T-helper 1 cell treated with Interleukin-12 subunit alpha and Interleukin-12 subunit beta and Interleukin-4 antibody, amounts not matched to agents 30 μg/mL and 1 μg/mL, for 36 hours (primary cell): ENCODE results near the gene TENM4.

Experiments used
- H3K27ac Mint-ChIP-seq: one replicate; pipeline ENCODE4 v1.8.0; 2021; ENCODE audit warnings: mild to moderate bottlenecking, mixed read lengths
- H3K27me3 Mint-ChIP-seq: one replicate; pipeline ENCODE4 v1.8.0; 2021; ENCODE audit warnings: low read depth, mixed read lengths
- H3K36me3 Mint-ChIP-seq: one replicate; pipeline ENCODE4 v1.8.0; 2021; ENCODE audit warnings: low read depth, mixed read lengths
- H3K4me1 Mint-ChIP-seq: one replicate; pipeline ENCODE4 v1.8.0; 2021; ENCODE audit warnings: low read depth, mixed read lengths
- H3K4me3 Mint-ChIP-seq: one replicate; pipeline ENCODE4 v1.8.0; 2021; ENCODE audit warnings: mild to moderate bottlenecking, moderate library complexity, mixed read lengths
- H3K9me3 Mint-ChIP-seq: one replicate; pipeline ENCODE4 v1.8.0; 2021; ENCODE audit warnings: mixed read lengths

Gene TENM4

GRCh38 chr11:78931891-78932290, 508.9 kb downstream of the TENM4 start:
- no peaks in the 10 kb centered on the region for H3K4me1 Mint-ChIP-seq
- H3K4me3 Mint-ChIP-seq: no peak overlapping the region
- peaks cover 9% of the 10 kb centered on the region for H3K27me3 Mint-ChIP-seq
- H3K9me3 Mint-ChIP-seq: no peaks in the 10 kb centered on the region
- no peak overlapping the region for H3K27ac Mint-ChIP-seq
- no peaks in the 10 kb centered on the region for H3K36me3 Mint-ChIP-seq

- H3K27ac Mint-ChIP-seq: no peak overlapping the region
- no peaks in the 10 kb centered on the region for H3K9me3 Mint-ChIP-seq
- H3K36me3 Mint-ChIP-seq: no peaks in the 10 kb centered on the region
- peaks cover 4% of the 10 kb centered on the region for H3K27me3 Mint-ChIP-seq
- no peaks in the 10 kb centered on the region for H3K4me1 Mint-ChIP-seq
- H3K4me3 Mint-ChIP-seq: no peak overlapping the region
Measured at GRCh38 chr11:78930810-78931523, 509.9 kb downstream of the TENM4 start.

GRCh38 chr11:78929906-78930220, 511.0 kb downstream of the TENM4 start:
- peaks cover 10% of the 10 kb centered on the region for H3K27me3 Mint-ChIP-seq
- H3K36me3 Mint-ChIP-seq: no peaks in the 10 kb centered on the region
- no peaks in the 10 kb centered on the region for H3K4me1 Mint-ChIP-seq
- H3K9me3 Mint-ChIP-seq: no peaks in the 10 kb centered on the region
- no peak overlapping the region for H3K27ac Mint-ChIP-seq
- no peak overlapping the region for H3K4me3 Mint-ChIP-seq

DNA sequence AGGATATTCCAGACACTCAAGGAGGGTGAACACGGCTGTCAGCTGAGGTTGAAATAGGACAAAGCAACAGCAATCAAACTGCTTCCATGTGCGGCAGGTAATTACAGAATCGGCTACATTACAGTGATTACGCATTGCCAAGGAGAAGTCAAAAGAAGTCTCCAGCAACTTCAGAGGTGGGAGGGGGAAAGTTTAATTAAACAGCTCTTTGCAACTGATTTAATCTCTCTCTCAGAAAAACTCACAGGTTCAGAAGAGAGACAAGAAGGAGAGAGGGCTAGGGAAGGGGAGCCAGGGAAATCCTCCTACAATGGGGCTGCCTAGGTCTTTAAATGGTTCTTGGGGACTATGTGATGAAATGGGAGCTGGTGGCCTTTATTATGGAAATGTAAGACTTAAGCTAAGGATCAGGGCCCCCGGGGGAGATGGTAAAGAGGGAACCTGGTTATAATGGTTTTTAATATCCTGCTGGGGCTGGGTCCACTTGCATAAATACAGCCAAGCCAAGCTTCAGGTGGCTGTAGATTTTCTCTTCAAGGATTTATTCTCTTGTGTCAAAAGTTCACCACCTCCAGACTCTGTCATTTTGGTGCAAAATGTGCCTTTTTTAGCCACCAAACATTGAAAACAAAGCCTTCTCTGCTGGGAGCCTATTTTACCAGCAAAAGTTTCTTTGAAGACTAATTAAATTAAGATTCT, 511.5 kb downstream of the TENM4 start:
- Mint-ChIP-seq H3K27me3 (peaks cover 11% of the 10 kb centered on the region), H3K9me3 (no peaks in the 10 kb centered on the region), H3K4me3 (no peak overlapping the region), H3K27ac (no peak overlapping the region), H3K36me3 (no peaks in the 10 kb centered on the region), H3K4me1 (no peaks in the 10 kb centered on the region)

DNA sequence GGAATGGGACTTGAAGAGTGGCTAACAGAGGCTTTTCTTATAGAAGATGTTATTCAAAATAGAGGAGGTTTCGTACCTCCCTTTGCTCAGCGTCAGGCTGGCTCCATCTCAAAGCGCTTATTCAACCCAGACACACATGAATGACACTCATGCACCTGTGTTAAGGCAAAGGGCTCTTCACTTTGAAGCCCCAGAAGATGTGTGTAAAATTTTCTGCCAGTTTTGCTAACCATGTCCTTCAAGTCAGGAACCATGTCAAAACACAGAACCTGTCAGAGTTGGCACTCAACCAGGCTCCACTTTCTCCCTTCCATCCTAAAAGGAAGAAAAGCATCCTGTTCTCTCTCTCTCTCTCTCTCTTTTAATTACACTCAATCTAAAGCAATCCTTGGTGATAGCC, 513.3 kb downstream of the TENM4 start:
- no peaks in the 10 kb centered on the region for H3K36me3 Mint-ChIP-seq
- H3K4me1 Mint-ChIP-seq: no peaks in the 10 kb centered on the region
- H3K27me3 Mint-ChIP-seq: peaks cover 11% of the 10 kb centered on the region
- H3K9me3 Mint-ChIP-seq: no peaks in the 10 kb centered on the region
- H3K4me3 Mint-ChIP-seq: no peak overlapping the region
- H3K27ac Mint-ChIP-seq: no peak overlapping the region

- Mint-ChIP-seq H3K4me3 (no peak overlapping the region), H3K36me3 (no peaks in the 10 kb centered on the region), H3K27me3 (peaks cover 11% of the 10 kb centered on the region), H3K4me1 (no peaks in the 10 kb centered on the region), H3K27ac (no peak overlapping the region), H3K9me3 (no peaks in the 10 kb centered on the region)
Measured at GRCh38 chr11:78926633-78927338, 514.0 kb downstream of the TENM4 start.

GRCh38 chr11:78925387-78925786, 515.4 kb downstream of the TENM4 start:
- Mint-ChIP-seq H3K27me3 (peaks cover 11% of the 10 kb centered on the region), H3K36me3 (no peaks in the 10 kb centered on the region), H3K27ac (no peak overlapping the region), H3K4me1 (no peaks in the 10 kb centered on the region), H3K9me3 (no peaks in the 10 kb centered on the region), H3K4me3 (no peak overlapping the region)

DNA sequence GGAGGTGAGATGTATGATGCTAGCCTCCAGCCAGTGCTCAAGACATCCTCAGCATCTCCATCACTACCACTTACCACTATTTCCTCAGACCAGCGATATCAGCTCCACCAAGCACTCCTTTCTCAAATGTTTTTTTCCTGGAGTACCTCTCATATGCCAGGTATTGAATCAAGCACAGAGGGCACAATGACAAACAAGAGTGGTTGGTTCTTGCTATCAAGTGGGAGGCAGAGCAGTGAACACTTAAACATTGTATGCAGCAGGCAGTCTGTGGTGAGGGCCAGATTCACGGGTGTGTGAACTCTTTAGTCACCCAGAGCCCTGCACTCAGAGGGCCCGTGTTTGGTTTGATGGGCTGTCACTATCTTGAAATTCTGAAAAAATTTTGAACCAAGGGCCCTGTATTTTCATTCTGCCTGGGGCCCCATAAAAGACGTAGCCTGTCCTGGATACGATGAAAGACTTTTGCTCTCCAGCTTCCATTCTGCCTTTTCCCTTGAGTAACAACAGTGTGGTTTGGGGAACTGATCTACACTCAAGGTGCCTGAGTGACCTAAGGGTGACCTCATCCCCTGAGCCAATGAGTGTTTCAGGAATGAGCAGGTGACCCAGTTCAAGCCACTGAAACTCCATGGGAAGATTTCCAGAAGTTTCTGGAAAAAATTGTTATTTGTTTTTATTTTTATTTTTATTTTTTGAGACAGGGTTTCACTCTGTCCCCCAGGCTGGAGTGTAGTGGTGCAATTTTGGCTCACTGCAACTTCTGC, 517.8 kb downstream of the TENM4 start:
- Mint-ChIP-seq H3K4me1 (no peaks in the 10 kb centered on the region), H3K27ac (no peak overlapping the region), H3K36me3 (no peaks in the 10 kb centered on the region), H3K27me3 (peaks cover 11% of the 10 kb centered on the region), H3K4me3 (no peak overlapping the region), H3K9me3 (no peaks in the 10 kb centered on the region)

DNA sequence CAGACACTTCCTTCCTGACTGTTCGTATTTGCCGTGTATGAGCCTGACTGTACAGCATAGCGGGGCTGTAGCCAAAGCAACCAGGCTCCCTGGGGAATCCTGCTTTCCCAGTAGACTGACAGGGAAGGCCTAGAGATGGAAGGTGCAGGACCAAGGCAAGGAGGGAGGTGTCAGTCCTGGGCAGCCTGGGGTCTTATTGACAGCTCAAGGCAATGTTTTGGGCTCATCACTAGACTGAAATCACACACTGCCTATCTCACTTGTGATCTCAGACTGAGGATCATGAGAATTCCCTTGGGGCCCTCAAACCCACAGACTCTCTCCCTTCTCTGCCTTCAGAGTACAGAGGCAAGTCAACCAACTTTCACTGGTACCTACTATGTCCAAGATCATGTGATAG, 519.3 kb downstream of the TENM4 start:
- H3K4me1 Mint-ChIP-seq: no peaks in the 10 kb centered on the region
- no peak overlapping the region for H3K27ac Mint-ChIP-seq
- H3K27me3 Mint-ChIP-seq: peaks cover 7% of the 10 kb centered on the region
- no peaks in the 10 kb centered on the region for H3K36me3 Mint-ChIP-seq
- no peak overlapping the region for H3K4me3 Mint-ChIP-seq
- H3K9me3 Mint-ChIP-seq: no peaks in the 10 kb centered on the region

- H3K27ac Mint-ChIP-seq: no peak overlapping the region
- no peak overlapping the region for H3K4me3 Mint-ChIP-seq
Measured at GRCh38 chr11:78920329-78920728, 520.5 kb downstream of the TENM4 start.

GRCh38 chr11:78916759-78917158, 524.1 kb downstream of the TENM4 start:
- H3K36me3 Mint-ChIP-seq: no peaks in the 10 kb centered on the region
- H3K9me3 Mint-ChIP-seq: no peaks in the 10 kb centered on the region
- no peak overlapping the region for H3K27ac Mint-ChIP-seq
- no peaks in the 10 kb centered on the region for H3K4me1 Mint-ChIP-seq
- H3K4me3 Mint-ChIP-seq: no peak overlapping the region
- H3K27me3 Mint-ChIP-seq: no peaks in the 10 kb centered on the region

More at GRCh38 chr11:78920329-78920728, 520.5 kb downstream of the TENM4 start:
- Mint-ChIP-seq H3K36me3 (no peaks in the 10 kb centered on the region), H3K27me3 (peaks cover 3% of the 10 kb centered on the region), H3K4me1 (no peaks in the 10 kb centered on the region), H3K9me3 (no peaks in the 10 kb centered on the region)

GRCh38 chr11:78914503-78914902, 526.3 kb downstream of the TENM4 start:
- Mint-ChIP-seq H3K27me3 (no peaks in the 10 kb centered on the region), H3K36me3 (no peaks in the 10 kb centered on the region), H3K9me3 (no peaks in the 10 kb centered on the region), H3K4me1 (no peaks in the 10 kb centered on the region), H3K4me3 (no peak overlapping the region), H3K27ac (no peak overlapping the region)

DNA sequence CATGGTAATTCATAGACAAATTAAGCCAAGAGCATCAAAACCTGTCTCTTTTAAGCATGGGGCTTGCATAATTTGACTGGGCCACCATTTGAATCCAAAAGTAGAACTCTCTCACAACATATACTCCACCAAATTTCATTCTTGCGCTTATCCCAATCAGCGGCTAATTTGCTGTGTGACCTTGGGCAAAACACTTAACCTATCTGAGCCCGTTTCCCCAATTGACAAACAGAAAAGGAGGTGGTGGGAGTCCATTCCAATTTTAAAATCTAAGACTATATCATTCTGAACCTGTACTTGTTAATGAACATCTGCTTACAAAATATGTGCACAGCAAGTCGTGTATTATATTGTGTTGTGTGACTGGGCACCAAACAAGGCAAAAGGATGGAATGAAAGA, 528.1 kb downstream of the TENM4 start:
- Mint-ChIP-seq H3K27ac (no peak overlapping the region), H3K36me3 (no peaks in the 10 kb centered on the region)

DNA sequence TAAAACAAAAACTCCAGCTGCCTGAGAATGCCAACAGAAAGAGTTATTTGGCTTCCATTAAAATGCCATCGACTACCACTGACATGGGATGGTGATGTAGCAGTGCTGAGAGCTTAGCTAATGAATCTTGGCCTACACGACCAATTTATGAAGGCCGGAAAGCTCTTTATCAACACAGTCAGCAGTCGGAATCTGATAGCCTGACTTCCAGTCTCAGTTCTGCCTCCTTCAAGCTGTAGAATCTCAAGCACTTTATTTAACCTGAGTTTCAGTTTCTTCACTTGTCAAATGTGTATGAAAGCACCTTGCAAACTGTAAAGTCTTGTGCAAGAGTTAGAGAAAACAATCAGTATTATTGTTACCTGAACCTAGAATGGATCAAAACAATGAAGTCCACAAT, 530.5 kb downstream of the TENM4 start:
- Mint-ChIP-seq H3K4me1 (no peaks in the 10 kb centered on the region), H3K9me3 (no peaks in the 10 kb centered on the region), H3K27ac (no peak overlapping the region), H3K36me3 (no peaks in the 10 kb centered on the region), H3K4me3 (no peak overlapping the region), H3K27me3 (no peaks in the 10 kb centered on the region)

More for the DNA sequence above, 528.1 kb downstream of the TENM4 start:
- H3K4me3 Mint-ChIP-seq: no peak overlapping the region
- no peaks in the 10 kb centered on the region for H3K9me3 Mint-ChIP-seq
- no peaks in the 10 kb centered on the region for H3K4me1 Mint-ChIP-seq
- no peaks in the 10 kb centered on the region for H3K27me3 Mint-ChIP-seq
